Measurements from ENCODE around the gene PTPRD. TPM values are rescaled to one million over a fixed set of nuclear protein-coding genes. Genes with fewer than 3 reads are reported as not detected.

Gene PTPRD
- total RNA-seq, 1 experiment from 2014 or later = 1.8 TPM

DNA sequence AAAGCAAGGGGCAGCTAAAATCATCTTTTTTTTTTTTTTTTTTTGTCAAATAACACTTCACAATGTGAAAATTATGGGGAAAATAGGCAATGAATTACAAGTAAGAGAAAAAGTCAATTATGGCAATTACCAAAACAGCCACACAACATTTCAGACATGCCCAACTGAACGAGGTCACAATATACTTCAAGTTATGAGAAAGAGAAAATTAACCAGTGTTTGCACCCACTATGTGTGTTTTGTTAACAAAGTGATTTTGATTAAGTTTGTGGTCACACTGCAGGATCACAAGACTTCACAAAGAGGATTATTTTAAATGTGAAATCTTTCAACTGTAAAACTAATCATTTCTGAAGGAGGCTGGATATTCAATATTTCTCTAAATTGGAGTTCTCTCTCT is 1780.4 kb downstream of the PTPRD start:
- no TSS peak for BruUV-seq (replicated peaks)
- Mint-ChIP-seq H3K4me3 (ENCODE audit: low read depth, unreplicated experiment) (no peak overlapping the region), H3K27ac (ENCODE audit: unreplicated experiment) (no peak overlapping the region), H3K36me3 (ENCODE audit: insufficient read depth, unreplicated experiment) (no peaks in the 10 kb centered on the region), H3K27me3 (ENCODE audit: unreplicated experiment) (no peaks in the 10 kb centered on the region), H3K9me3 (ENCODE audit: low read depth, unreplicated experiment) (no peaks in the 10 kb centered on the region), H3K4me1 (ENCODE audit: low read depth, unreplicated experiment) (no peaks in the 10 kb centered on the region)
- no peak for DNase-seq
- CTCF ChIA-PET = no interaction called here
- TF ChIP-seq, protein P1, sequence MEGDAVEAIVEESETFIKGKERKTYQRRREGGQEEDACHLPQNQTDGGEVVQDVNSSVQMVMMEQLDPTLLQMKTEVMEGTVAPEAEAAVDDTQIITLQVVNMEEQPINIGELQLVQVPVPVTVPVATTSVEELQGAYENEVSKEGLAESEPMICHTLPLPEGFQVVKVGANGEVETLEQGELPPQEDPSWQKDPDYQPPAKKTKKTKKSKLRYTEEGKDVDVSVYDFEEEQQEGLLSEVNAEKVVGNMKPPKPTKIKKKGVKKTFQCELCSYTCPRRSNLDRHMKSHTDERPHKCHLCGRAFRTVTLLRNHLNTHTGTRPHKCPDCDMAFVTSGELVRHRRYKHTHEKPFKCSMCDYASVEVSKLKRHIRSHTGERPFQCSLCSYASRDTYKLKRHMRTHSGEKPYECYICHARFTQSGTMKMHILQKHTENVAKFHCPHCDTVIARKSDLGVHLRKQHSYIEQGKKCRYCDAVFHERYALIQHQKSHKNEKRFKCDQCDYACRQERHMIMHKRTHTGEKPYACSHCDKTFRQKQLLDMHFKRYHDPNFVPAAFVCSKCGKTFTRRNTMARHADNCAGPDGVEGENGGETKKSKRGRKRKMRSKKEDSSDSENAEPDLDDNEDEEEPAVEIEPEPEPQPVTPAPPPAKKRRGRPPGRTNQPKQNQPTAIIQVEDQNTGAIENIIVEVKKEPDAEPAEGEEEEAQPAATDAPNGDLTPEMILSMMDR (IDR thresholded peaks at IDR 0.05; ENCODE audit: unreplicated experiment) = no peak
- intact Hi-C loops (cut with micrococcal nuclease; ENCODE audit: unreplicated experiment) = no loop called here

DNA sequence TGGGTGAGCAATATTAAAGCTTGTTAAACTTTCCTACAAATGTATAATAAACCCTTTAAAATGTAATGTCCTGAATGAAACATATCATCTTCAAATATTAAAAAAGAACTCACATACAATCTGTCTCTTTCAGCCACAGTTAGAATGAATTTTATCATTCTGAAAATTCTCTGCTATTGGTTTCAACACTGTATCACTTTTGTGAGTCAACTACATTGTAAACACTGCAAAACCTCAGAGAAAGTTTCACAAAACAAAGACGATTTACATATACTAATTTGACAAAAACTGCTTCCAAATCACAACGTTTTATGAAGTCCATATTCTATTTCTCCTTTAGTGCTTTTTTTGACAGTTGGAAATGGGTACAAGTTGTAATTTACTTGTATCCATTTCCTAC is 1781.2 kb downstream of the PTPRD start:
- Mint-ChIP-seq H3K27me3 (ENCODE audit: unreplicated experiment) (no peaks in the 10 kb centered on the region), H3K36me3 (ENCODE audit: insufficient read depth, unreplicated experiment) (no peaks in the 10 kb centered on the region), H3K27ac (ENCODE audit: unreplicated experiment) (no peak overlapping the region), H3K4me1 (ENCODE audit: low read depth, unreplicated experiment) (no peaks in the 10 kb centered on the region), H3K4me3 (ENCODE audit: low read depth, unreplicated experiment) (no peak overlapping the region), H3K9me3 (ENCODE audit: low read depth, unreplicated experiment) (peaks cover 4% of the 10 kb centered on the region)
- intact Hi-C loops (cut with micrococcal nuclease; ENCODE audit: unreplicated experiment) = no loop called here
- TF ChIP-seq, protein P1 (IDR thresholded peaks at IDR 0.05; ENCODE audit: unreplicated experiment) = no peak
- no TSS peak for BruUV-seq (replicated peaks)
- no peak for DNase-seq
- CTCF ChIA-PET = interaction anchor here (0.6 kb wide), 1 partner anchor 447 kb away, joined by 3 read pairs; no protein-coding TSS in a partner anchor

DNA sequence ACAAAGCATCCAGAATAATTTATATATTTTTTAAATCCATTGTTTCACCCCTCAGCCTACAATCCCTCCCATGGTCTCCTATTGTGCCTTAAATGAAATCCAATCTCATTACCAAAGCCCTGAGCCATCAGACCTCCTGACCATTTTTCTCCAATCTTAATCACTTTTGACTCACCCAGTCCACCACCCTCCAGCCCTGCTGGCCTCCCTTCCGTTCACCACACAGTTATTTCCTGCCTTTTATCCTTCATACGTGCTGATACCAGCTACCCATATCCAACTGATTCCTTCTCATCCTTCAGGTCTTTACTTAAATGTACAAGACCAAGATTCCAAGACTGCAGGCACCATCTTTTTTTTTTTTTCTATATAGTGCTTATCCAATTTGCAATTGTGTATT is 1786.5 kb downstream of the PTPRD start:
- no peaks in the 10 kb centered on the region for H3K27me3 Mint-ChIP-seq (ENCODE audit: unreplicated experiment)
- TF ChIP-seq, protein P1 (IDR thresholded peaks at IDR 0.05; ENCODE audit: unreplicated experiment) = no peak
- BruUV-seq (replicated peaks) = no TSS peak
- no peaks in the 10 kb centered on the region for H3K4me1 Mint-ChIP-seq (ENCODE audit: low read depth, unreplicated experiment)
- no peak overlapping the region for H3K27ac Mint-ChIP-seq (ENCODE audit: unreplicated experiment)
- intact Hi-C loops (cut with micrococcal nuclease; ENCODE audit: unreplicated experiment) = no loop called here
- DNase-seq = no peak
- CTCF ChIA-PET = interaction anchor here (0.6 kb wide), 1 partner anchor 13 kb away, joined by 5 read pairs; no protein-coding TSS in a partner anchor
- no peak overlapping the region for H3K4me3 Mint-ChIP-seq (ENCODE audit: low read depth, unreplicated experiment)
- H3K36me3 Mint-ChIP-seq (ENCODE audit: insufficient read depth, unreplicated experiment) = no peaks in the 10 kb centered on the region
- H3K9me3 Mint-ChIP-seq (ENCODE audit: low read depth, unreplicated experiment) = peaks cover 9% of the 10 kb centered on the region

DNA sequence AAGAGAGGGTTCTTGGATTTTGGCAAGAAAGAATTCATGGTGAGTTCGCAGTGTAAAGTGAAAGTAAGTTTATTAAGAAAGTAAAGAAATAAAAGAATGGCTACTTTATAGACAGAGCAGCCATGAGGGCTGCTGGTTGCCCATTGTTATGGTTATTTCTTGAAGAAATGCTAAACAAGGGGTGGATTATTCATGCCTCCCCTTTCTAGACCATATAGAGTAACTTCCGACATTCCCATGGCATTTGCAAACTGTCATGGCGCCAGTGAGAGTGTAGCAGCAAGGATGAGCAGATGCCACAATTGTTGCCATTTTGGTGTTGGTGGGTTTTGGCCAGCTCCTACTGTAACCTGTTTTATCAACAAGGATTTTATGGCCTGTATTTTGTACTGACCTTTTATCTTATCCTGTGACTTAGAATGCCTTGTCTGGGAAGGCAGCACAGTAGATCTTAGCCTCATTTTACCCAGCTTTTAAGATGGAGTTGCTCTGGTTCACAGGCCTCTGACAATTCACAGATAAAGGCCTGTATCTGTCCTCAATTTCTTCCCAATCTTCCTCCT is 1787.1 kb downstream of the PTPRD start:
- Mint-ChIP-seq H3K4me3 (ENCODE audit: low read depth, unreplicated experiment) (no peak overlapping the region), H3K36me3 (ENCODE audit: insufficient read depth, unreplicated experiment) (no peaks in the 10 kb centered on the region), H3K27ac (ENCODE audit: unreplicated experiment) (no peak overlapping the region), H3K9me3 (ENCODE audit: low read depth, unreplicated experiment) (peaks cover 11% of the 10 kb centered on the region), H3K27me3 (ENCODE audit: unreplicated experiment) (no peaks in the 10 kb centered on the region), H3K4me1 (ENCODE audit: low read depth, unreplicated experiment) (no peaks in the 10 kb centered on the region)
- CTCF ChIA-PET = no interaction called here
- BruUV-seq (replicated peaks) = no TSS peak
- no peak for DNase-seq
- intact Hi-C loops (cut with micrococcal nuclease; ENCODE audit: unreplicated experiment) = no loop called here
- TF ChIP-seq, protein P1 (IDR thresholded peaks at IDR 0.05; ENCODE audit: unreplicated experiment) = no peak

Measured in Calu3 (cell line).